Neutrophil (primary cell): Measurements from ENCODE around the gene RCOR3.
"Not testable (repeated sequence)": the region's sequence is repeated elsewhere in the genome, so short reads cannot be mapped to it uniquely, and the experiment has no call there.

Source experiments
- H3K27ac ChIP-seq: fragments of 200-600 bp; sonication (generic); 2 replicates; pipeline ENCODE4 v1.5.1; 2016; ENCODE audit warnings: mild to moderate bottlenecking, moderate library complexity
- H3K27me3 ChIP-seq: fragments of 200-600 bp; sonication (generic); 2 replicates; pipeline ENCODE4 v1.6.0; 2016; ENCODE audit warnings: mild to moderate bottlenecking
- H3K36me3 ChIP-seq: fragments of 200-600 bp; sonication (generic); 2 replicates; pipeline ENCODE4 v1.5.1; 2017
- H3K4me1 ChIP-seq, 2 experiments: fragments of 200-600 bp in 1 of 2; sonication (generic) in 1 of 2; 1 replicate in 1 of 2; 2 replicates in 1 of 2; pipeline versions ENCODE4 v1.5.1 to v1.6.1; 2013 to 2016; ENCODE audit warnings: low read depth in 1 of 2, low read length in 1 of 2, mild to moderate bottlenecking in 1 of 2, moderate library complexity in 1 of 2; ENCODE audit not compliant: control insufficient read depth in 1 of 2, insufficient read depth in 1 of 2
- H3K4me3 ChIP-seq, 2 experiments: fragments of 200-600 bp in 1 of 2; sonication (generic) in 1 of 2; 1 replicate in 1 of 2; 2 replicates in 1 of 2; pipeline ENCODE4 v1.5.1; 2013 to 2016; ENCODE audit warnings: low read depth in 1 of 2, low read length in 1 of 2, mild to moderate bottlenecking in 1 of 2, moderate library complexity in 1 of 2
- H3K9me3 ChIP-seq: fragments of 200-600 bp; sonication (generic); 2 replicates; pipeline ENCODE4 v1.5.1; 2016
- CTCF ChIP-seq: fragments of 200-600 bp; sonication (generic); IDR thresholded peaks from 2 replicates; pipeline ENCODE4 v1.5.1; 2016; ENCODE audit warnings: antibody characterized with exemption

Gene RCOR3

GRCh38 chr1:211258310-211258755 is 833 bp upstream of the RCOR3 start:
- no peaks in the 10 kb centered on the region for H3K9me3 ChIP-seq
- H3K4me1 ChIP-seq: peaks cover 12 to 20% of the 10 kb centered on the region in 2 experiments
- TF ChIP-seq CTCF: no peak
- peak overlapping the region; percentile 97 for H3K27ac ChIP-seq
- H3K27me3 ChIP-seq: no peaks in the 10 kb centered on the region
- H3K4me3 ChIP-seq: peak overlapping the region; percentile 88 to 90
- H3K36me3 ChIP-seq: peaks cover 6% of the 10 kb centered on the region

GRCh38 chr1:211259638-211260126 is 516 bp downstream of the RCOR3 start:
- Histone ChIP-seq H3K36me3 (peaks cover 13% of the 10 kb centered on the region), H3K27ac (peak overlapping the region; percentile 97)

GRCh38 chr1:211260141-211261107 is 1.3 kb downstream of the RCOR3 start:
- Histone ChIP-seq H3K36me3 (peaks cover 13% of the 10 kb centered on the region), H3K27ac (peak overlapping the region; percentile 97), H3K4me1 (peaks cover 15 to 20% of the 10 kb centered on the region in 2 experiments), H3K27me3 (no peaks in the 10 kb centered on the region), H3K4me3 (peak overlapping the region; percentile 88 to 90), H3K9me3 (no peaks in the 10 kb centered on the region)
- TF ChIP-seq CTCF: no peak

More at GRCh38 chr1:211259638-211260126, 516 bp downstream of the RCOR3 start:
- no peaks in the 10 kb centered on the region for H3K27me3 ChIP-seq
- H3K4me3 ChIP-seq: peak overlapping the region; percentile 88 to 90
- H3K4me1 ChIP-seq: peaks cover 12 to 20% of the 10 kb centered on the region in 2 experiments
- H3K9me3 ChIP-seq: no peaks in the 10 kb centered on the region
- no peak for TF ChIP-seq CTCF

- peak overlapping the region; percentile 88 to 90 for H3K4me3 ChIP-seq
- no peaks in the 10 kb centered on the region for H3K27me3 ChIP-seq
- TF ChIP-seq CTCF: no peak
- H3K4me1 ChIP-seq: peaks cover 22 to 24% of the 10 kb centered on the region in 2 experiments
- peaks cover 13% of the 10 kb centered on the region for H3K36me3 ChIP-seq
- H3K9me3 ChIP-seq: no peaks in the 10 kb centered on the region
- peak overlapping the region; percentile 97 for H3K27ac ChIP-seq
These were observed 2.1 kb downstream of the RCOR3 start for GRCh38 chr1:211261229-211261628.

GRCh38 chr1:211263022-211263421 is 3.9 kb downstream of the RCOR3 start:
- not testable (repeated sequence) for H3K27ac ChIP-seq, H3K4me3 ChIP-seq

More at GRCh38 chr1:211263022-211263421, 3.9 kb downstream of the RCOR3 start:
- not testable (repeated sequence) for H3K27me3 ChIP-seq, H3K9me3 ChIP-seq
- Histone ChIP-seq H3K36me3 (peaks cover 24% of the 10 kb centered on the region), H3K4me1 (peaks cover 29 to 30% of the 10 kb centered on the region in 2 experiments)
